Measurements from ENCODE around the gene TLCD1.

TLCD1 gene

GRCh38 chr17:28710861-28711722, 14.9 kb downstream of the TLCD1 start:
- DNase-seq: peak; percentile 92 to 94

DNA sequence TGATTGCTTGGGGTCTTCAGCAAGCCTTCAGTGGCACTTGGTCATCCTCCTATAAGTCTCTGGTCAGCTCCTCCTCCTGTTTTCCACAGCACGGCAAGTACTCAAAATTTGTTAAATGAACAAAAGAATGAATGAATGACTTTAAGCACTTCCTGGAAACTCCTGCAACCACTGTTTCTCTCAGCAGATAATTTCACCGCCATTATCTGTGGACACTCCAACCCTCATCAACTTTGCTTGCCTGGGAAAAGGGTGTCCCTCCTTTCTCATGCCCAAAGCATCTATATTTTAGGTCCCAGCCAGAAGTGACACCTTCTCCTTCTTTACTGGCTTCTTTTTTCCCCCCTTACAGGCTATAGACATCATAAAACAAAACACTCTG, 18.7 kb downstream of the TLCD1 start:
- DNase-seq: no peak

- DNase-seq: no peak
Observed at GRCh38 chr17:28706471-28707338, 19.3 kb downstream of the TLCD1 start.

DNA sequence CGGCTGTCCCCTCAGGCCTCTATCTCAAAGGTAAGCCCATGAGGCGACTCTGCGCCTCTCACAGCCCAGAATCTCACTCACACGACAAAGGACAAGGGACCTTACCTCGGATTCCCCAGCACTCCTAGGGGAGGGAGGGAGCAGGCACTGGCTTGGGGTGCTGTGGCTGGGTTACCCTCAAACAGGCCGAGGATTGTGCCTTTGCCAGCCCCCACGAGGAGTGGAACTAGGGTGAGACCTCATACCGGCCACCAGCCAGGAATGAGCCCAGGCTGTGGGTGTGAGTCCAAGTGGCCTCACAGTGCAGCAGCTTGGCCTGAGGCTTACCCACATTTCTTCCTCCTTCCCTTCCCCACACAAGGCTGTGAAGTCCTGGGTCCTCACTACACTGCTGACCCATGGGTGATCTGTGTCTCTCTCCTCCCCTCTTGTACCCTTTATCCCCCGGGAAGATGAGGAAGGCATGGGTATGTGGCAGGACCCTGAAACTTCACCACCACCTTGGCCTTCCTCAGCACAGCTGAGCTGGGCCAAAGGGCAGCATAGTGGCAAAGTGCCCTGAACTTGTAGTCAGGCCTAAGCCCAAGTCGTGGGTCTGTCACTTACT, 20.2 kb downstream of the TLCD1 start:
- no peak for DNase-seq

DNA sequence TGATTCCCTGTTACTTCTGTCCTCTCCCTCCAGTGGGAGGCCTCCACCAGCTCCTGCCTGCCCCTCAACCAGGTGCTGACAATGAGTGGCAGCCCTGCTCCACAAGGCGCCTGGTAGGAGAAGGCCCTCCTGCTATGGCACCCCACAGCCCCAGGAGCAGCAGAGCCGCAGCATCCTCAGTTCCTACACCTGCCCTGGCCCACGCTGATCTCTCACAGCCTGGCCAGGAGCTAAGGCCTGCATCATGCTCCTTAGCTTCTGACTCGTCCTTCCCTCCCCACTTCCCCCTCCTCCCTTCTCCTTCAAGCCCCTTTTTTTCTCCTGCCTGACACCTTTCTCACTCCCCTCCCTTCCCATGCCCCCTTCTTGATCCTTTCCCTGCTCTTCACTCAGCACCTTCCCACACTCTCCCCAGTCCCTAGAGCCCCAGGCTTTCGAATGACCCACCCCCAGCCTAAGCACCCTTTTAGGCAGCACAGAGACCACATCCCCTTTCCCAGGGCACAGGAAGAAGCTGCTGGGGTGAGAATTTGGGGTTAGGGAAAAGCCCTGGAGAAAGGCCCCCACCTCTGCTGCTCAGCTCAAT, 20.9 kb downstream of the TLCD1 start:
- no peak for DNase-seq

DNA sequence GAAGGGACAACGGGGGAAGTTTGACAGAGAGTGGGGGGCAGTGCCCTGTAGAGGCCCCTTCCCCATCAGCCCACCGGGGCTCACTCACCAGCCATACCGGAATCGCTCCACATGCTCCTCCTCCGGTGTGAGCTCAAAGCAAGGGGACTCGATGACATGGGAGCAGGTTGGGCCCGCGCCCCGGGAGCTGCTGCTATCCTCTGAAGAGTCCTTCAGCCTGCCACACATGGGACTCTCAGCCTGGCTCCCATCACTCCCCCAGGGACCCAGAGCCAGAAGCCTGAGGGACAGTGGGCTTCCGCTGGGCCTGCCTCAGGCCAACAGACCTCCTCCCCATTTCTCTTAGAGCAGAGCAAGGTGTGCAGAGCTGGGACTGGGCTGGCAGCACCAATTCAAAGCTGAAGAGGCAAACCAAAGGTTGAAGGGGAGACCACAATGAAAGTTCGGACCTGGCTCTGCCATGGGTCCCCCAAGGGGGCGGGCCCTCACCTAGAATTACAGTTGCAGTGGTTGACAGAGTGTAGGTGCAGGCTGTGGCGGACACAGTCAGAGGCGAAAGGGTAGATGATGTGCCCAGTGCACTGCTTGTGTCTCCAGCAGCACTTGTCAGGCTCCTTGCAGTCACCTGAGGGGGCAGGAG, 21.7 kb downstream of the TLCD1 start:
- no peak for DNase-seq

- no peak for DNase-seq
Observed at GRCh38 chr17:28703552-28704218, 22.3 kb downstream of the TLCD1 start.

- DNase-seq: no peak
Observed at GRCh38 chr17:28702752-28703150, 23.3 kb downstream of the TLCD1 start.

- no peak for DNase-seq
Observed at GRCh38 chr17:28702026-28702751, 23.8 kb downstream of the TLCD1 start.

DNA sequence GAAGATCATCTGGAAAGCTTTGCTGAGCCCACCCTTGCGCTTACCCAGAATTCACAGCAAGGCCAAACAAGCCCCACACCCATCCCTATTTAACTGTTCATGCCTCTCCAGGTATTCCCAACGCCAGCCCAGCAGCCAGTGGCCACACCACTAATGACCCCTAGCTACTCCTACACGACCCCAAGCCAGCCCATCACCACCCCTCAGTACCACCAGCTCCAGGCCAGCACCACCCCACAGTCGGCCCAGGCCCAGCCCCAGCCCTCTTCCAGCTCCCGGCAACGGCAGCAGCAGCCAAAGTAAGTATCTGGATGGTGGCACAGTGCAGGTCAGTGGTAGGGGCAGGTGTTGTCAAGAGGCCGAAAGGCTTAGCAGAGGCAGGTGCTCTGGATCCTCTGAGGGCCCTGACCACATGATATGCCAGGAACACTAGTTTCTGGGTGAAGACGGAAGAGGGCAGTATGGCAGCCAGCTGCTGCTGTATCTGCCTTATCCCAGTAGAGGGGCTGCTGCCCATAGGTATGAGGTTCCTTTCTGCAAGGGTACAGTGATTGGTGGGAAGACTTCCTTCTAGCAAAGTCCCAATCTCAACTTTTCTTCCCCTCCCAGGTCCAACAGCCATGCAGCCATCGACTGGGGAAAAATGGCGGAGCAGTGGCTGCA, 25.1 kb downstream of the TLCD1 start:
- DNase-seq: no peak

- no peak for DNase-seq
Observed at GRCh38 chr17:28700278-28700677, 25.8 kb downstream of the TLCD1 start.

DNA sequence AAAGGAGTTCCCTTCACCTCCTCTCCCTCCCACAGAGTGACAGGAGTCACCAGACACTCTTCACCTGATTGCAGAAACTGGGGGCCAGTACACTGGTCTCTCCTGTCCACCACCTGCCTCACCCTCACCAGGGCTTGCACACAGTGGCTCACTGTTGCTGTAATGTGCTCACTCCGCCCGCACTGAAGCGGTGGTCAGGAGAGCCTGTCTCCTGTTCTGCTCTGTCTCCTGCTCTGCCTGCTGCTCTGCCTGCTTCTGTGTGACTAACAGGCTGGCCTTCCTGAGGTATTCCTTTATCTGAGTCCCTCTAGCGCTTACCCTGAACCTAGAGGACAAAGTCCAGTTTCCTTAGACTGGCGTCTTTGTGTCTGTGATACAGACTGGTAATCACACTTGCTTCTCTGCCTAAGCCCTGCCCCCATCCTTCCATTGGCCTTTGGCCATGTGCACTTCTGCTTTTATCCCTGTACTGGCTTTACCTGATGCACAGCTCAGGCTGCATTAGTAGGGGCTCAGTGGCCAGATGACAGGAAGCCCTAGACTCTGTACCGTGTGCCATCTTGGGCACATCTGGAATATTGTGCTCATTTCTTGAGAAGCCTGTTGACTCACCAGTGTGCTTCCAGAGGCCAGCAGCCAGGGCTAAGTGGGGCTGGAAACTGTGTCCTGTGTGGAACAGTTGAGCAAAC, 27.6 kb downstream of the TLCD1 start:
- no peak for DNase-seq

GRCh38 chr17:28693869-28694268, 32.2 kb downstream of the TLCD1 start:
- DNase-seq: no peak

- no peak for DNase-seq
Observed at GRCh38 chr17:28689011-28689410, 37.0 kb downstream of the TLCD1 start.

DNA sequence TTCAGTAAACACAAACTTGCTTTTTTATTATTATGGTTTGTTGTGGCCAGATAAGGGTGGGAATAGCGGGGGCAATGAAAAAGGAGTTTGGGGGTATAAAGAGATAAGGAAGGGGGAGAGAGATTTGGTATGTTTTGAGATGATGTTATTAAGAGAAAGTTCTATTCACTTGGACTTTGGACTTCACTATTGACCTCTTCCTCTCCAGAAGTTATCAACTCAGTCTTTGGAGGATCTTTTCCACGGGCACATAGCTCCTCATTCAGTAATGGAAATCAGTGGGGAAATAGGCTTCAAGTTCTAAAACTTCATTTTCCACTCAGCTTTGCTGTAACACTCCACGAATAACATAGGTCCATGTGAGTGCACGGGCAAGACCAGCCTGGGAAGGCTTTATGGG, 37.6 kb downstream of the TLCD1 start:
- no peak for DNase-seq

GRCh38 chr17:28686296-28686695, 39.7 kb downstream of the TLCD1 start:
- no peak for DNase-seq

DNA sequence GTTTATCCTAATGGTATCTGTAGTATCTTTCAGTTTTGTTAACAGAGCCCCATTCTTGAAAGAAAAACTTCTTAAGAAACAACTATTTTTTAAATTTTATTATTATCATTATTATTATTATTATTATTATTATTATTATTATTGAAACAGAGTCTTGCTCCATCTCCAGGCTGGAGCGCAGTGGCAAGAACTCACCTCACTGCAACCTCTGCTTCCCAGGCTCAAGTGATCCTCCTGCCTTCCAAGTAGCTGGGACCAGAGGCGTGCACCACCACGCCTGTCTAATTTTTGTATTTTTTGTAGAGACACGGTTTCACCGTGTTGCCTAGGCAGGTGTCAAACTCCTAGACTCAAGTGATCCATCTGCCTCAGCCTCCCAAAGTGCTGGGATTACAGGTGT, 40.7 kb downstream of the TLCD1 start:
- DNase-seq: no peak

DNA sequence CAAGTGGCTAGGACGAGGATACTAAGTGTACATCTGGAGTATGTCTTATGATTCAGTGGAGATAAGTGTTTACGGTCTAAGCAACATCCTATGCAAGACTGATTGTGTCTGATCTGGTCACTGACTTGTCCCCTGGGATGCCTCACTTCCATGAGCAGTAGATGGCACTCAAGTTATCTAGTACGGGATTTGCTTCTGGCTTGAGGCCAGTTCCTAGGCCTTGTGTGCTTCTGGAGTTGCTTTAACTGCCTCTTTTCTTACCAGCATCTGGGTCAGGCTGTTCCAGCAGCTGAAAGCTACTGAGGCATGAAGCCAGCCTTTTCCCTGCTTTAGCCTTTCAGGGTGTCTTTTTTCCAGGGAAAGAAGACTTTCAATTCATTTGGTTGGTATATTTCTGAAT, 41.1 kb downstream of the TLCD1 start:
- no peak for DNase-seq

- DNase-seq: no peak
Observed at GRCh38 chr17:28682655-28683054, 43.4 kb downstream of the TLCD1 start.

GRCh38 chr17:28675980-28676379, 50.1 kb downstream of the TLCD1 start:
- no peak for DNase-seq

All from stimulated activated CD4-positive, alpha-beta T cell treated with anti-CD3 and anti-CD28 coated beads, Interleukin-2, amount 100 ng/mL, for 48 hours (primary cell).